Sigmoid colon (tissue), 7 donors: ENCODE measurements around the gene LEO1. TPM values are rescaled to one million over a fixed set of nuclear protein-coding genes. Genes with fewer than 3 reads are reported as not detected.

ENCODE experiments used
- DNase-seq: peaks from one replicate; pipeline ENCODE4 v3.0.0-alpha.2; 2019
- H3K27ac ChIP-seq, 4 donors: fragments of 200-600 bp; sonication (generic); one replicate each; pipeline ENCODE4 v1.5.1; 2016 to 2019; ENCODE audit warnings: mild to moderate bottlenecking in 1 of 4
- H3K27me3 ChIP-seq, 3 donors: fragments of 200-600 bp; sonication (generic); one replicate each; pipeline ENCODE4 v1.5.1; 2019; ENCODE audit warnings: mild to moderate bottlenecking in 1 of 3
- H3K36me3 ChIP-seq, 4 donors: fragments of 200-600 bp; sonication (generic); one replicate each; pipeline ENCODE4 v1.5.1; 2016 to 2019
- H3K4me1 ChIP-seq, 4 donors: fragments of 200-600 bp; sonication (generic); one replicate each; pipeline ENCODE4 v1.5.1; 2017 to 2019
- H3K4me3 ChIP-seq, 4 donors: fragments of 200-600 bp; sonication (generic); one replicate each; pipeline ENCODE4 v1.5.1; 2017 to 2019; ENCODE audit warnings: mild to moderate bottlenecking in 2 of 4, moderate library complexity in 1 of 4
- H3K9me3 ChIP-seq, 4 donors: fragments of 200-600 bp in 3 of 4; sonication (generic) in 3 of 4; one replicate each; pipeline versions ENCODE4 v1.5.1 to v1.6.1; 2013 to 2019
- CTCF ChIP-seq, 4 experiments: fragments of 450-650 bp in 3 of 4; fragments of 200-600 bp in 1 of 4; IDR thresholded peaks; one replicate each; pipeline ENCODE4 v1.5.1; 2016 to 2019; ENCODE audit warnings: antibody characterized with exemption in 4 of 4, mild to moderate bottlenecking in 3 of 4, moderate library complexity in 2 of 4
- EP300 ChIP-seq, 4 donors: sonication (generic); formaldehyde crosslinking; IDR thresholded peaks; one replicate each; pipeline ENCODE4 v1.6.1; 2017; ENCODE audit warnings: antibody characterized with exemption in 4 of 4
- POLR2A ChIP-seq, 2 donors: fragments of 450-650 bp; IDR thresholded peaks; one replicate each; pipeline ENCODE4 v1.6.1; 2016; ENCODE audit warnings: antibody characterized with exemption in 2 of 2, mild to moderate bottlenecking in 2 of 2, moderate library complexity in 2 of 2
- POLR2AphosphoS5 ChIP-seq, 4 donors: sonication (generic); formaldehyde crosslinking; IDR thresholded peaks; one replicate each; pipeline ENCODE4 v1.6.1; 2017; ENCODE audit warnings: antibody characterized with exemption in 4 of 4
- WGBS, 2 donors: extraction: QIAGEN DNeasy Blood & Tissue Kit; methylation state at CpG; one replicate each; pipeline ENCODE4 v1.1.7; 2013; 5-methylcytosine and 5-hydroxymethylcytosine counted together
- intact Hi-C: fragments of 100-400 bp; cut with DNase I; formaldehyde crosslinking; loops from one replicate; pipeline ENCODE4 v1.15.1; 2023
- polyA plus RNA-seq, 3 donors: library from polyadenylated mRNA; stranded (reverse); fragments of 200-250 nt; gene quantifications; one replicate each; pipeline ENCODE4 v1.2.3, GENCODE V29; 2013
- total RNA-seq, 4 donors: library from RNA; depleted of rRNA; stranded (reverse); fragments of >200 nt; gene quantifications; one replicate each; pipeline ENCODE4 v1.1.0, GENCODE V29; 2016
- donor health status: healthy with polysubstance abuse.
- donor health status: Bipolar disorder and iron deficiency.
- donor health status: healthy.

The LEO1 gene
- total and polyA plus RNA-seq, 7 donors: 7.4 to 40.0 (median 15.3) TPM

- no peak for DNase-seq
- TF ChIP-seq CTCF (IDR thresholded peaks at IDR 0.05): no peak
- no peak for TF ChIP-seq POLR2A (IDR thresholded peaks at IDR 0.05)
- no peak for TF ChIP-seq POLR2AphosphoS5 (IDR thresholded peaks at IDR 0.05)
- TF ChIP-seq EP300 (IDR thresholded peaks at IDR 0.05): no peak
- H3K9me3 ChIP-seq: no peaks in the 10 kb centered on the region
- no peaks in the 10 kb centered on the region for H3K27me3 ChIP-seq
- H3K4me3 ChIP-seq: no peak overlapping the region
- no peaks in the 10 kb centered on the region for H3K36me3 ChIP-seq
- intact Hi-C loops: loop anchor here (5.0 kb wide), 1 partner anchor 34 kb away; no protein-coding TSS in a partner anchor
- 72 to 87% methylated on average over 3 of the region's 3 CpGs for WGBS, 2 donors
- H3K27ac ChIP-seq: no peak overlapping the region
- peaks cover 0 to 23% (median 21%) of the 10 kb centered on the region in 4 donors for H3K4me1 ChIP-seq
Measured at GRCh38 chr15:52013151-52013791, 41.7 kb upstream of the LEO1 start.

- WGBS, 2 donors: 64 to 83% methylated on average over 2 of the region's 2 CpGs
- Histone ChIP-seq H3K4me1 (peaks cover 0 to 21% (median 19%) of the 10 kb centered on the region in 4 donors), H3K27me3 (no peaks in the 10 kb centered on the region), H3K36me3 (no peaks in the 10 kb centered on the region), H3K9me3 (no peaks in the 10 kb centered on the region), H3K27ac (peak overlapping the region in 3 of 4 donors; percentile 66 to 79 (median 72)), H3K4me3 (no peak overlapping the region)
- DNase-seq: no peak
- intact Hi-C loops: loop anchor here (5.0 kb wide), 1 partner anchor 35 kb away; no protein-coding TSS in a partner anchor
- no peak for TF ChIP-seq POLR2A (IDR thresholded peaks at IDR 0.05)
- TF ChIP-seq EP300 (IDR thresholded peaks at IDR 0.05): no peak
- TF ChIP-seq CTCF (IDR thresholded peaks at IDR 0.05): no peak
- no peak for TF ChIP-seq POLR2AphosphoS5 (IDR thresholded peaks at IDR 0.05)
Measured at GRCh38 chr15:52012210-52012609, 40.6 kb upstream of the LEO1 start.

- Histone ChIP-seq H3K27ac (peak overlapping the region in 3 of 4 donors; percentile 66 to 79 (median 72)), H3K36me3 (no peaks in the 10 kb centered on the region), H3K27me3 (no peaks in the 10 kb centered on the region), H3K9me3 (no peaks in the 10 kb centered on the region), H3K4me3 (no peak overlapping the region), H3K4me1 (peaks cover 0 to 21% (median 19%) of the 10 kb centered on the region in 4 donors)
- intact Hi-C loops: loop anchor here (5.0 kb wide), 1 partner anchor 36 kb away; no protein-coding TSS in a partner anchor
- TF ChIP-seq EP300 (IDR thresholded peaks at IDR 0.05) (peak in 2 of 4 donors; percentile 19 to 88), CTCF (IDR thresholded peaks at IDR 0.05) (no peak), POLR2AphosphoS5 (IDR thresholded peaks at IDR 0.05) (peak; percentile 60 to 95 (median 88))
- no peak for DNase-seq
- 21 to 50% methylated on average over 3 of the region's 3 CpGs for WGBS, 2 donors
Measured at GRCh38 chr15:52011711-52012144, 40.1 kb upstream of the LEO1 start.

- intact Hi-C loops: loop anchor here (5.0 kb wide), 1 partner anchor 36 kb away; no protein-coding TSS in a partner anchor
- Histone ChIP-seq H3K27ac (peak overlapping the region in 3 of 4 donors; percentile 66 to 79 (median 72)), H3K9me3 (no peaks in the 10 kb centered on the region), H3K4me1 (peaks cover 0 to 21% (median 19%) of the 10 kb centered on the region in 4 donors), H3K4me3 (no peak overlapping the region), H3K36me3 (no peaks in the 10 kb centered on the region), H3K27me3 (no peaks in the 10 kb centered on the region)
- no peak for TF ChIP-seq CTCF (IDR thresholded peaks at IDR 0.05)
- peak; percentile 77 for DNase-seq
- WGBS, 2 donors: 81 to 88% methylated on average over 14 of the region's 14 CpGs
Measured at GRCh38 chr15:52010633-52011595, 39.3 kb upstream of the LEO1 start.
